Measurements from ENCODE around the gene SPRY4.

- TF ChIP-seq, protein P1, sequence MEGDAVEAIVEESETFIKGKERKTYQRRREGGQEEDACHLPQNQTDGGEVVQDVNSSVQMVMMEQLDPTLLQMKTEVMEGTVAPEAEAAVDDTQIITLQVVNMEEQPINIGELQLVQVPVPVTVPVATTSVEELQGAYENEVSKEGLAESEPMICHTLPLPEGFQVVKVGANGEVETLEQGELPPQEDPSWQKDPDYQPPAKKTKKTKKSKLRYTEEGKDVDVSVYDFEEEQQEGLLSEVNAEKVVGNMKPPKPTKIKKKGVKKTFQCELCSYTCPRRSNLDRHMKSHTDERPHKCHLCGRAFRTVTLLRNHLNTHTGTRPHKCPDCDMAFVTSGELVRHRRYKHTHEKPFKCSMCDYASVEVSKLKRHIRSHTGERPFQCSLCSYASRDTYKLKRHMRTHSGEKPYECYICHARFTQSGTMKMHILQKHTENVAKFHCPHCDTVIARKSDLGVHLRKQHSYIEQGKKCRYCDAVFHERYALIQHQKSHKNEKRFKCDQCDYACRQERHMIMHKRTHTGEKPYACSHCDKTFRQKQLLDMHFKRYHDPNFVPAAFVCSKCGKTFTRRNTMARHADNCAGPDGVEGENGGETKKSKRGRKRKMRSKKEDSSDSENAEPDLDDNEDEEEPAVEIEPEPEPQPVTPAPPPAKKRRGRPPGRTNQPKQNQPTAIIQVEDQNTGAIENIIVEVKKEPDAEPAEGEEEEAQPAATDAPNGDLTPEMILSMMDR (IDR thresholded peaks at IDR 0.05; ENCODE audit: low read depth, low read length) = no peak
- no peak for TF ChIP-seq POLR2A (IDR thresholded peaks at IDR 0.05; ENCODE audit: extremely low read depth, insufficient read length)
- TF ChIP-seq MAX (IDR thresholded peaks at IDR 0.05; ENCODE audit: low read depth, low read length) = peak; percentile 71
- no peak for TF ChIP-seq MYC (IDR thresholded peaks at IDR 0.05; ENCODE audit: low read depth, low read length)
Observed at GRCh38 chr5:142322747-142323479, 1.9 kb downstream of the SPRY4 start.
